Measurements from ENCODE around the gene ABCC9.

ABCC9 gene

GRCh38 chr12:21828136-21828775, 113.0 kb downstream of the ABCC9 start:
- Histone ChIP-seq H3F3A (ENCODE audit: insufficient read depth) (no peaks in the 10 kb centered on the region), H3K4me2 (ENCODE audit: low read depth, low read length, poor library complexity, severe bottlenecking) (no peak overlapping the region), H3K27me3 (ENCODE audit: low read length) (no peaks in the 10 kb centered on the region), H3K9me3 (ENCODE audit: insufficient read depth, low read length) (no peaks in the 10 kb centered on the region), H3K27ac (ENCODE audit: low read depth, low read length) (no peak overlapping the region), H3K36me3 (ENCODE audit: low read length) (no peaks in the 10 kb centered on the region), H3K79me2 (ENCODE audit: insufficient read depth, low read length) (no peaks in the 10 kb centered on the region), H3K4me3 (ENCODE audit: insufficient read depth, low read length, poor library complexity, severe bottlenecking) (no peak overlapping the region), H2AFZ (ENCODE audit: low read depth, low read length, severe bottlenecking) (no peak overlapping the region), H4K20me1 (ENCODE audit: low read depth, low read length) (no peaks in the 10 kb centered on the region), H3K9ac (ENCODE audit: low read length) (no peak overlapping the region), H3K9me2 (replicated peaks; ENCODE audit: insufficient read depth, low read length) (no peaks in the 10 kb centered on the region)
- TF ChIP-seq EZH2phosphoT487 (conservative IDR thresholded peaks at IDR 0.05; ENCODE audit: low read length) = no peak
- TF ChIP-seq, protein P1, sequence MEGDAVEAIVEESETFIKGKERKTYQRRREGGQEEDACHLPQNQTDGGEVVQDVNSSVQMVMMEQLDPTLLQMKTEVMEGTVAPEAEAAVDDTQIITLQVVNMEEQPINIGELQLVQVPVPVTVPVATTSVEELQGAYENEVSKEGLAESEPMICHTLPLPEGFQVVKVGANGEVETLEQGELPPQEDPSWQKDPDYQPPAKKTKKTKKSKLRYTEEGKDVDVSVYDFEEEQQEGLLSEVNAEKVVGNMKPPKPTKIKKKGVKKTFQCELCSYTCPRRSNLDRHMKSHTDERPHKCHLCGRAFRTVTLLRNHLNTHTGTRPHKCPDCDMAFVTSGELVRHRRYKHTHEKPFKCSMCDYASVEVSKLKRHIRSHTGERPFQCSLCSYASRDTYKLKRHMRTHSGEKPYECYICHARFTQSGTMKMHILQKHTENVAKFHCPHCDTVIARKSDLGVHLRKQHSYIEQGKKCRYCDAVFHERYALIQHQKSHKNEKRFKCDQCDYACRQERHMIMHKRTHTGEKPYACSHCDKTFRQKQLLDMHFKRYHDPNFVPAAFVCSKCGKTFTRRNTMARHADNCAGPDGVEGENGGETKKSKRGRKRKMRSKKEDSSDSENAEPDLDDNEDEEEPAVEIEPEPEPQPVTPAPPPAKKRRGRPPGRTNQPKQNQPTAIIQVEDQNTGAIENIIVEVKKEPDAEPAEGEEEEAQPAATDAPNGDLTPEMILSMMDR (IDR thresholded peaks at IDR 0.05; ENCODE audit: insufficient read depth, low read length, poor library complexity, severe bottlenecking) = no peak

DNA sequence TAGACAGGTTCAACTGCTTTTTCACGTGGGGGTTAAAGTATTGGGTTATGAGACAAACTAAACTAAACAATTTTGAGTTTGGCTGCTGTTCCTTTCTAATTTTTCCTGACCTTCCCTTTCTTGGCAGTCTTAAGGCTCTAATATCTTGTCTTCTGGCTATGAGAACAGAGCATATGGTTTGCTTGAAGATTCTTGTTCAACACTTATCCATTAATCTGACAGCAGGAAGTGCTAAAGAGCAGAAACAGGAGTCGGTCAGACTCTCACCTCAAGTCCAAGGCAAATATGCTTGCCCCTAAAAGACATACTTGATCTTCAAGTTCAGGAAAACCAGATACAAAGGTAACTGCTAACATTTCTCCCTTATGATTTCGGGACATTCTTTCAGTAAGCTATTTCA, 114.1 kb downstream of the ABCC9 start:
- Histone ChIP-seq H3K27ac (ENCODE audit: low read depth, low read length) (no peak overlapping the region), H3F3A (ENCODE audit: insufficient read depth) (no peaks in the 10 kb centered on the region), H3K4me2 (ENCODE audit: low read depth, low read length, poor library complexity, severe bottlenecking) (no peak overlapping the region), H3K9me3 (ENCODE audit: insufficient read depth, low read length) (no peaks in the 10 kb centered on the region), H3K9me2 (replicated peaks; ENCODE audit: insufficient read depth, low read length) (no peaks in the 10 kb centered on the region), H3K79me2 (ENCODE audit: insufficient read depth, low read length) (no peaks in the 10 kb centered on the region), H3K9ac (ENCODE audit: low read length) (no peak overlapping the region), H4K20me1 (ENCODE audit: low read depth, low read length) (no peaks in the 10 kb centered on the region), H2AFZ (ENCODE audit: low read depth, low read length, severe bottlenecking) (no peak overlapping the region), H3K4me3 (ENCODE audit: insufficient read depth, low read length, poor library complexity, severe bottlenecking) (no peak overlapping the region), H3K27me3 (ENCODE audit: low read length) (no peaks in the 10 kb centered on the region), H3K36me3 (ENCODE audit: low read length) (no peaks in the 10 kb centered on the region)
- TF ChIP-seq EZH2phosphoT487 (conservative IDR thresholded peaks at IDR 0.05; ENCODE audit: low read length) = no peak
- TF ChIP-seq, protein P1 (IDR thresholded peaks at IDR 0.05; ENCODE audit: insufficient read depth, low read length, poor library complexity, severe bottlenecking) = no peak

GRCh38 chr12:21826618-21826910, 114.7 kb downstream of the ABCC9 start:
- Histone ChIP-seq H3K9ac (ENCODE audit: low read length) (no peak overlapping the region), H3K79me2 (ENCODE audit: insufficient read depth, low read length) (no peaks in the 10 kb centered on the region), H4K20me1 (ENCODE audit: low read depth, low read length) (no peaks in the 10 kb centered on the region), H3K27me3 (ENCODE audit: low read length) (no peaks in the 10 kb centered on the region), H3K9me2 (replicated peaks; ENCODE audit: insufficient read depth, low read length) (no peaks in the 10 kb centered on the region), H2AFZ (ENCODE audit: low read depth, low read length, severe bottlenecking) (no peak overlapping the region), H3K4me2 (ENCODE audit: low read depth, low read length, poor library complexity, severe bottlenecking) (no peak overlapping the region), H3K9me3 (ENCODE audit: insufficient read depth, low read length) (no peaks in the 10 kb centered on the region), H3K36me3 (ENCODE audit: low read length) (no peaks in the 10 kb centered on the region), H3K4me3 (ENCODE audit: insufficient read depth, low read length, poor library complexity, severe bottlenecking) (no peak overlapping the region), H3F3A (ENCODE audit: insufficient read depth) (no peaks in the 10 kb centered on the region), H3K27ac (ENCODE audit: low read depth, low read length) (no peak overlapping the region)
- no peak for TF ChIP-seq EZH2phosphoT487 (conservative IDR thresholded peaks at IDR 0.05; ENCODE audit: low read length)
- TF ChIP-seq, protein P1 (IDR thresholded peaks at IDR 0.05; ENCODE audit: insufficient read depth, low read length, poor library complexity, severe bottlenecking) = no peak

Measured in SU-DHL-6 (cell line).